Measurements from ENCODE around the gene RAPGEF5. TPM values are rescaled to one million over a fixed set of nuclear protein-coding genes. Genes with fewer than 3 reads are reported as not detected.

Gene RAPGEF5
- total RNA-seq, 1 experiment from 2014 or later = 13.3 TPM

DNA sequence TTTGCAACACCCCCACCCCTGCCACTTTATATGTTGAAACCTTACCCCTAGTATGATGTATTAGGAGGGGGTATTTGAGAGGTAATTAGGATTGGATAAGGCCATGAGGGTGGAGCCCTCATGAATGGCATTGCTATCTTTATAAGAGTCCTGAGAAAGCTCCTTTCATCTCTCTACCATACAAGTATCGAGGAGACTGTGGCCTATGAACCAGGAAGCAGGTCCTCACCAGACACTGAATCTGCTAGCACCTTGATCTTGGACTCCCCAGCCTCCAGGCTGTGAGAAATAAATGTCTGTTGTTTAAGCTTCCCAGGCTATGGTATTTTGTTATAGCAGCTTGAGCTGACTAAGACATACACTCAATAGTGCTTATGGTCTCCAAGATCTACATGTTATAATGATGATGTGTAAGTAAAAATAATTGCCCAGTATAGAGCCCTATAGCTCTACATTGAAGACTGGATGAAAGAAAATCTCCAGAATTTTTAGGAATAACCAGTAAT is 188.8 kb downstream of the RAPGEF5 start:
- Histone ChIP-seq H4K20me1 (ENCODE audit: control insufficient read depth, insufficient read depth, insufficient read length) (no peaks in the 10 kb centered on the region), H2AFZ (ENCODE audit: low read length) (no peak overlapping the region), H3K27ac (ENCODE audit: insufficient read length, low read depth, low read length) (no peak overlapping the region), H2BK15ac (ENCODE audit: low read depth, low read length) (no peak overlapping the region), H2BK12ac (ENCODE audit: insufficient read length, low read depth, low read length) (no peak overlapping the region), H4K8ac (replicated peaks; ENCODE audit: insufficient read length, low read depth, low read length) (no peak overlapping the region), H3K23me2 (ENCODE audit: insufficient read length, low read depth, low read length, poor library complexity, severe bottlenecking) (no peaks in the 10 kb centered on the region), H3K18ac (ENCODE audit: insufficient read length, low read depth, low read length) (no peak overlapping the region), H2BK120ac (ENCODE audit: low read depth, low read length, poor library complexity, severe bottlenecking) (no peak overlapping the region), H3K9ac (ENCODE audit: extremely low read depth, insufficient read length, low read length) (no peak overlapping the region), H2BK20ac (ENCODE audit: low read depth, low read length, poor library complexity, severe bottlenecking) (no peak overlapping the region), H3K4me1 (ENCODE audit: insufficient read depth, low read length) (no peaks in the 10 kb centered on the region), H3K14ac (ENCODE audit: insufficient read depth, low read length) (no peak overlapping the region), H3T11ph (ENCODE audit: low read length) (no peak overlapping the region), H3K4me2 (ENCODE audit: insufficient read depth, insufficient read length, low read length) (no peak overlapping the region), H3K9me3 (ENCODE audit: control insufficient read depth, low read depth, low read length) (no peaks in the 10 kb centered on the region), H4K91ac (ENCODE audit: insufficient read length, low read depth, low read length) (no peak overlapping the region), H3K79me1 (ENCODE audit: insufficient read depth, low read depth, low read length, poor library complexity, severe bottlenecking) (no peaks in the 10 kb centered on the region), H3K79me2 (ENCODE audit: insufficient read depth, low read length) (no peaks in the 10 kb centered on the region), H3K4ac (ENCODE audit: low read depth, low read length) (no peak overlapping the region), H2BK5ac (ENCODE audit: insufficient read length, low read length) (no peak overlapping the region), H3K56ac (ENCODE audit: insufficient read length, low read depth, low read length) (no peak overlapping the region), H4K5ac (ENCODE audit: insufficient read length, low read depth, low read length) (no peak overlapping the region), H3K23ac (ENCODE audit: insufficient read length, low read depth, low read length) (no peak overlapping the region), H2AK5ac (ENCODE audit: insufficient read length, low read length) (no peak overlapping the region), H3K27me3 (ENCODE audit: insufficient read depth, low read length) (no peaks in the 10 kb centered on the region)
- Mint-ChIP-seq H3K4me3 (no peak overlapping the region), H3K27me3 (ENCODE audit: low read depth) (no peaks in the 10 kb centered on the region), H3K4me1 (no peaks in the 10 kb centered on the region), H3K36me3 (ENCODE audit: insufficient read depth in 1 of 3, low read depth in 3 of 3) (peaks cover 0 to 3% (median 0%) of the 10 kb centered on the region in 3 experiments; a peak in 1 of 7 replicates), H3K9me3 (no peaks in the 10 kb centered on the region), H3K27ac (no peak overlapping the region)
- TF ChIP-seq CTCF (conservative IDR thresholded peaks at IDR 0.05) = no peak
- no CpG with 5 or more reads among the region's 1 CpG for WGBS (ENCODE audit: extremely low coverage, insufficient read length, low lambda C conversion rate)
- no peak for DNase-seq

Data from H9 (cell line).